UCSD-AML1 (cell line): ENCODE data around the gene AKIRIN2.

Experiments
- DNase-seq: peaks from one replicate; lab custom pipeline; 2025; ENCODE audit not compliant: unreplicated experiment; lab: John Stamatoyannopoulos, UW

AKIRIN2 gene

GRCh38 chr6:87701676-87702588 is at the start of gene AKIRIN2:
TSS of gene AKIRIN2 (minus strand) at chr6:87702233. CDS start at chr6:87701684, 549 bp downstream.
- DNase-seq: peak; percentile 98

- DNase-seq: peak; percentile 15
Observed at GRCh38 chr6:87747646-87748045, 45.6 kb upstream of the AKIRIN2 start.

- no peak for DNase-seq
Observed at GRCh38 chr6:87745966-87746721, 44.1 kb upstream of the AKIRIN2 start.

GRCh38 chr6:87743454-87743853 is 41.4 kb upstream of the AKIRIN2 start:
- no peak for DNase-seq

GRCh38 chr6:87742106-87742505 is 40.1 kb upstream of the AKIRIN2 start:
- DNase-seq: peak; percentile 19

GRCh38 chr6:87741001-87741650 is 39.1 kb upstream of the AKIRIN2 start:
- DNase-seq: no peak

- no peak for DNase-seq
Observed at GRCh38 chr6:87738744-87739143, 36.7 kb upstream of the AKIRIN2 start.

GRCh38 chr6:87738000-87738399 is 36.0 kb upstream of the AKIRIN2 start:
- no peak for DNase-seq

GRCh38 chr6:87736809-87737540 is 34.9 kb upstream of the AKIRIN2 start:
- DNase-seq: no peak

GRCh38 chr6:87731818-87732661 is 30.0 kb upstream of the AKIRIN2 start:
- peak; percentile 72 for DNase-seq

GRCh38 chr6:87731080-87731479 is 29.0 kb upstream of the AKIRIN2 start:
- DNase-seq: no peak

GRCh38 chr6:87729965-87730719 is 28.1 kb upstream of the AKIRIN2 start:
- DNase-seq: no peak

- no peak for DNase-seq
Observed at GRCh38 chr6:87728706-87729105, 26.7 kb upstream of the AKIRIN2 start.

- DNase-seq: no peak
Observed at GRCh38 chr6:87724983-87725811, 23.2 kb upstream of the AKIRIN2 start.

GRCh38 chr6:87723170-87724078 is 21.4 kb upstream of the AKIRIN2 start:
- DNase-seq: peak; percentile 63

- no peak for DNase-seq
Observed at GRCh38 chr6:87722540-87723169, 20.6 kb upstream of the AKIRIN2 start.

- DNase-seq: no peak
Observed at GRCh38 chr6:87721311-87721710, 19.3 kb upstream of the AKIRIN2 start.
